Stromal cell of bone marrow (primary cell): ENCODE results near the gene EML6.

Experiments used
- DNase-seq: peaks from one replicate; pipeline ENCODE4 v3.0.0-alpha.2; 2012; ENCODE audit warnings: low read depth

Gene EML6

DNA sequence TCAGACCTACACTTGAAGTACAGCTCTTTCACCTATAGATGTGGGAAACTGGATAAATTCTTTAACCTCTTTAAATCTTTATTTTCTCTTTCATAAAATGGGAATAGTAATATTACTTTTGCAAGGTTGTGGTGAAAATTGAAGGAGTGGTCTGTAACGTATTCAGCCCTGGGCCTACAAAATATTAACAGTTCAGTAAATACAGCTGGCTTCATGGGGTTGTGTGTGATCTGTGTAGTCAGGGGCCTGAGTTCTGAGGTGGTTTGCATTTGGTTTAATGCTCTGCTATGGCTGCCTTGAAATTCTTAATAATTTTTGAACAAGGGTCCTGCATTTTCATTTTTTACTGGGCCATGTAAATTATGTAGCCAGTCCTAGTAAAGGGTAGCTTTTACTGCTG, 16.8 kb upstream of the EML6 start:
- no peak for DNase-seq

GRCh38 chr2:54708584-54709335, 14.7 kb upstream of the EML6 start:
- no peak for DNase-seq

DNA sequence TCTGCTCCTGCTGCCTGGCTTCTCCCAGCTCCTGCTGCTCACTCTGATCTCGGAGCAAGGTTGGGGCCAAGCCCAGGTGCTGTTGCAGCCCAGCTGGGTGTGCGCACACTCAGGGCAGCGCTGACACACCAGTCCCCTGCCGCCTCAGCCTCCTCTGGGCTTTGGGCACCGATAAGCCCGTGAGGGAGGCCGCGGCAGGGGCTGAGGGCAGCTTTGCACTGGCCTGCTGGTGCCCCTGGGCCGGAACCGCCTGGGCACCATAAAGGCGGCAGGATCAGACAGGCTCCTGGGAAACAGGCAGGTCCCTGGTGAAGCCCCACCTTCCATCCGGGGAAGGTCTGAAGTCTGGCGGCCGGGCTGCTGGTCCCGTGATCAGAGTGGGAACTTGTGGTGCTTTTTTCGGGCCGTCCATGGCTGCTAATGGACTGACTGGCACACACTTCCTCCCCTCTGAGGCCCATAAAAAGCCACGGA, 14.1 kb upstream of the EML6 start:
- no peak for DNase-seq

DNA sequence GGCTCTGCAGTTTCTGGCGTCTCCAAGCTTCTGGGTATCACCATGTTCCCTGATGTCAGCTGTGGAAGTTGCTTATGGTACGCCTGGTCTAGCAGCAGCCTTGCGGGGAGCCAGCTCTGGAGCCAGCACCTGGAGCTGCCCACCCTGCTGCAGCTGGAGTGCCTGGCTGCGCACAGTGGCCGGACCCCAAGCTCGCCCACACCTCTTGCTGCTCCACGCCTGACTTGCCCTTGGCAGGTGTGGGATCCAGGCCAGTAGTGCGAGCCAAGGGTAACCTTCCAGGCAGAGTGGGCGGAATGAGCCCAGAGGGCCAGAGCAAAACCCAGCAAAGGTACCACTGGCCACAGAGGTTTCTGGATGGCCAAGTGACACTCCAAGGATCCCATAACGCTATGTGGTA, 13.2 kb upstream of the EML6 start:
- no peak for DNase-seq

DNA sequence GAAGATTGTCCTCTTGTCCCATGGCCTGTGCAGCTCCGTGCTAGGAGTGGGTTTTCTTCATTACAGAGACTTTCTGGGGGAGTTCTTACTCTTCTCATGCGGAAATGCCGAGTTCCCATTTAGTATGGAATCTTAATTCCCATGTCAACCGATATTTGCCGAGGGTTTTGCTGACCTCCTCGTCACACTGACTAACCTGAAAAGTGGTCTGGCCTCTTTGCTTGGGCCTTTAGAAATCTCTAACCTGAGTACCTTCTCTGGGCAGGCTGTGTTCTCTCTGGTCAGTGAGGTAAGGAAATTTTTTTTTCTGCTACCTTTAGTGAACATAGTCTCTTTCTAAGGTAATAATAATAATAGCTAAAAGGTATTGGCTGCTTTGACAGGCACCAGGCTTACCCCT, 10.9 kb upstream of the EML6 start:
- DNase-seq, result no peak

DNA sequence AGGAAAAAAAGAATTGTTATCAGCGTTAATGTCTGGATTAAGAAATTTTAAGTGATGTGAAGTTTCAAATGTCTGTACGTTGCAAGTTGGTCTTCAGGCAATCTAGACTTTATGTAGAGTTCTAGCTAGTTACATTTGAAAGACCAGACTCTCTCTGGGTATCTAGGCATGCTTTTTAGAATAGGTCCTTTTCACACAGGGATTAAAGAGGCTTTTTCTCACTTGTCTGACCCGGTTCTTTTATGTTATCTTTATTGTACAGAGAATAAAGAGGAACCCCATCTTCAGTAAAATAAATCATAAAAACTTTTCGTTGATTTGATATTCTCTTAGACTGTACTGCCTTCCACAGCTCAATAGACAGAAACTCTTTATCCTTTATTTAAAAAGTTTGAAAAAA, 8.5 kb upstream of the EML6 start:
- no peak for DNase-seq

DNA sequence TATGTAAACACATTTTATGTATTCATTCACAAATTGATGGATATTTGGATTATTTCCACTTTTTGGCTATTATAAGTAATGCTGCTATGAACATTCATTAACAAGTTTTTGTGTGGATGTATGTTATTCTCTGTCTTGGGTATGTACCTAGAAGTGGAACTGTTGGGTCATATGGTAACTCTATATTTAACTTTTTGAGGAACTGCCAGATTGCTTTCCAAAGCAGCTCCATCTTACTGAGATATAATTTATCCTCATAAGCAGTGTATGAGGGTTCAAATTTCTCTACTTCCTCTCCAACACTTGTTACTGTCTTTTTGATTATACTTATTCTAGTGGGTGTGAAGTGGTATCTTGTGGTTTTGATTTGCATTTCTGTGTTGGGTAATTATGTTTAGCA, 7.1 kb upstream of the EML6 start:
- no peak for DNase-seq

DNA sequence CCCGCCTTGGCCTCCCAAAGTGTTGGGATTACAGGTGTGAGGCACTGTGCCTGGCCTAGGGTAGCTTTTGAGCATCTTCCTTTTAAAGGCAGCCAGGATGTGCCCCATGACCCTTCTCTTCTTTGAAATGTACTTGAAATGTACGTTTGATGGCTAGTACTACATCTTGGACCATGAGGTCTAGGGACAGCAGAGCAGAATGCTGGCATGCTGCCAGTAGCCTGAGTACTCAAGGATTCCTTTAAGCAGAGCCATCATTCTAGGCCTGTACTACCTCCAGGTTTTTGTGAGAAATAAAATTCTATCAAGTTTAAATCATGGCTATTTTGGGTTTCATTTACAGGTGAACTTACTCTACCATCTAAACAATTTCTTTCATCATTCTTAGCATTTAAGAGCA, 2.9 kb upstream of the EML6 start:
- DNase-seq, result no peak

- DNase-seq, result peak; percentile 73
These were observed 821 bp upstream of the EML6 start for GRCh38 chr2:54722641-54723040.

- DNase-seq, result no peak
These were observed 616 bp downstream of the EML6 start for GRCh38 chr2:54723996-54724559.

DNA sequence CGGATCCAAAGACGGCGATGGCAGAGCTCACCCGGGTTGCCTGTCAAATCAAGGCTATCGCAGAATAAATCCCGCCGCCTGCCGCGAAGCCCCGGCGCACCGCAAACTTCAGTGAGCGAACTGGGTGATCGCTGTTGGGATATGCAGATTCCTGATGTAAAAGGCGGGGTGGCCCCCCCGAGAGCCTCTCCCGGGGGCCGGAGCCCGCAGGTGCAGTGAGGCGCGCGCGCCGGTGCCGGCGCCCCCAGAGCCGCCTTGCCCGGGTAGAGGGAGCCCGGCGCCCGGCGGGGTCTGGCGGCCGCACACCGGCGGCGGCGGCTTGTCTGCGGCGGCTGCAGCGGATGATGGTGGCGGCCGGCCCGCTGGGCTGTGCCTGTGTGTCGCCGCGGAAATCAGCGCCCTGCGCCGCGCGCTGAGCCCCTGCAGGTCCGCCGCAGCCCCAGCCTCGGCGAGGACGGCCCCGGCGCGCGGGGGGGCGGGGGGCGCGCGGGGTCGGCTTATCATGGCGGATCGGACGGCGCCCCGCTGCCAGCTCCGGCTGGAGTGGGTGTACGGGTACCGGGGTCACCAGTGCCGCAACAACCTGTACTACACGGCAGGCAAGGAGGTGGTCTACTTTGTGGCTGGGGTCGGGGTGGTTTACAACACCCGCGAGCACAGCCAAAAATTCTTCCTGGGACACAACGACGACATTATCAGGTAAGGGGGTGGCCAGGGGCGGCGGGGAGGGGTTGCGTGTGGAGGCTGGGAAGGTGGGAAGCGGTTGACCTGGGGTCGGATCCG, 1.3 kb downstream of the EML6 start:
- no peak for DNase-seq

DNA sequence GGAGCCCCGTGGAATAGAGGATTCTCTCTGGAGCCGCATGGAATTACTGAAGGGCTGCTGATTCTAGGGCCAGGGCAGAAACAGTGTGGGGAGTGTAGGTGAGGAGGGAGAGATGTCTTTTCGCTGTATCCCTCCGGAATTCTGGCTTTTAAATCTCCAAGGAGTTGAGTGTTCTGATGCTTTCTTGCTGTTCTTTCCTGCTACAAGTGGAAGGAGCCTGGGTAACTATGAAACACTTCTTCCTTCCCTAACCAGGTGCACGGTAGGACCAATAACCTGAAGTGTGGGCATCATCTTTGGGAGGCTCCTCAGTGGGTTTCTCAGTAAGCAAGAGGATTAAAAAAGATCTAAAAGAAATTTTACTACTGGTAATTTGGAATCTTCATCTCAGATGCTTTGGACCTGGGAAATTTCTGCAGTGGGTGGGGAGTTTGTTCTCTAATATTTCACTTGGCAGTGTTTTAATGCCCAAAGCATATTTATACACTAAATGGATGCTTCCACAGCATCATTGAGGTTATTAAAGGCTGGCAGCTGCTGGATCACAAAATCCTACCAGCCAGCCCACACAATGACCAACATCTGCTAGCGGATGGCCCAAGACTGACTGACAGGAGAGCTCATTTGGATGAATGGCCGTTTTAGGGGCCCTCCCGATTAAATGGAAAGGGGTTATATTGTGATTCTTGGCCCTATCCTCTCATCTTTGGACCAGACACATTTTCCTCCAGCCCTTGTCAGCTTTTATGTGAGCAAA, 2.1 kb downstream of the EML6 start:
- no peak for DNase-seq

DNA sequence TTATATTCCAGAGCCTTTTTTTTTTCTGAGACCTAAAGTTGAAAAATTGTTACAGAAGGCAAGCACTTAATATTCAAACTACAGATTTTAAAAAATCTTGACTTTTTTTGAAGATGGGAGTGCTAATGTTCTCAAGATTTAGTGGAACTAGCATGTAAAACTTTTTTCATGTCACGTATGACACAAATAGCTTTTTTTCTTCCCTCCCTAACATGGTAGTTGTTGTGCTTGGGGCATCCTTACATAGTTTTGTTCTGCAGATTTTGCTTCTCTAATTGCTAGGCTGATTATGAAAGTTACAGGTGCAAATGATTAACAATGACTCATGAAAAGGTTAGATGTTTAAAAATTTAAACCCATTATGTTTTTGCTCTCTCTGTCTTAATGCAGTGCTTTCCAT, 3.0 kb downstream of the EML6 start:
- DNase-seq, result no peak

DNA sequence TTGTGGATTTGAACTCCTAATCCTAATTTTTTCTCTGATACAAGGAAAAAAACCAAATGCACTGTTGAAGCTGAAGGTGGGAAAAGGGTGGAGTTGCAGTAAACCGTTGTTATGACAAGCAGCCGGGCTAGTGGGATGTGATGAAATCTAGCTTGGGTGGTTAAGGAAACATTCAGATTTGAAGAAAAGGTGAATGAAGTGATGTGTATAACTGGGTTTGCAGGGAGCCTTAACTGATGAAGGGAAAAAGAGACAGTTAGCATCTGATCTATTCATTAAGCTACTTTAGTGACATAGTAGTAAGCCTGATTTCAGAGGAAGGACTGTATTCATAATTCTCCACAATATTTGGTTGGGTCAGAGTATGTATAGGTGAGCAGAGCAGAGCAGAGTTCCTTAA, 3.5 kb downstream of the EML6 start:
- DNase-seq, result no peak

GRCh38 chr2:54728669-54729120, 5.2 kb downstream of the EML6 start:
- DNase-seq, result peak; percentile 92

DNA sequence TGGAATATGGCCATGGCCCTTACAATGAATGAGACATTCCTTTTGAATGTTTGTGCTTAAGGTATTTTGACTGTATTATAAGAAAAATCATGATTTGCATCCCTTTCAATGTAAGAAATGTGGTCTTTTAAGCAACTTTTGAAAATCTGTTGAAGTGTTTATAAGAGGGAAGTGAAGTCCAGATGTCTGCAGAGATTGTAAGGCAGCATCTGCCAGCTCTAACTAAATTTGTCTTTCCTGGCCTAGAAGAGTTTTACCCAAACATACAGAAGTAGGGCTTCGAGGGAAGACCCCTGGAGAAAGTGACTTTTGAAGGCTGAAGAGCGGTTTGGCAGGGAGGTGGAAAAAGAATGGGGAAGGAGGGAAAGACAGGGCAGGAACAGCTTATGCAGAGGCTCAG, 12.2 kb downstream of the EML6 start:
- no peak for DNase-seq

GRCh38 chr2:54738281-54738680, 14.8 kb downstream of the EML6 start:
- no peak for DNase-seq

DNA sequence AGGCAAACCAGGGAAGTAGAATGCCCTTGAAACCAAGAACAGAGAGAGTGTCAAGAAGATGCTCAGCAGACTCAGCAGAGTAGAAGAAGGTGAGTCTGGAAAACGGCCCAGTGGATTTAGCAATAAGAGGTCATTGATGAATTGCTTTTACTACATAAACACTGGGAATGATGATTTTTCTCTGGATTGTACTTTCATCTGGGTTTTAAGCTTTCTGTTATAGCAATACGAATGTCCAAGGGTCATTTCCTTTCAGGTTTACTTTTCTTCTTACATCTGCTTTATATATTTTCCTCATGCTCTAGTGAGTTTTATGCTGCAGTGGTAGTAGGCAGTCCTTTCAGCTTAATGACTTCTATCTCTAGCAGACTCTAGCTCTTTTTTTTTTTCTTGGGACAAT, 16.9 kb downstream of the EML6 start:
- no peak for DNase-seq

GRCh38 chr2:54741250-54741649, 17.8 kb downstream of the EML6 start:
- DNase-seq, result peak; percentile 28

GRCh38 chr2:54750040-54750439, 26.6 kb downstream of the EML6 start:
- peak; percentile 33 for DNase-seq

- DNase-seq, result no peak
These were observed 29.0 kb downstream of the EML6 start for GRCh38 chr2:54752439-54752838.

- DNase-seq, result no peak
These were observed 32.3 kb downstream of the EML6 start for GRCh38 chr2:54755641-54756326.
